Activated T-helper 2 cell treated with anti-CD3 and anti-CD28 coated beads, Interferon-gamma antibody, Interleukin-2, Interleukin-4, amounts not matched to agents 10 μg/mL and 5 μg/mL and 100 μg/mL, durations not matched to agents 14 hours and 24 hours and 36 hours (primary cell): ENCODE measurements around the gene DDX56. TPM values are rescaled to one million over a fixed set of nuclear protein-coding genes. Genes with fewer than 3 reads are reported as not detected.
A peak's percentile ranks its signal among the peaks of the same experiment; 100 is the strongest.
"Not testable (repeated sequence)": the region's sequence is repeated elsewhere in the genome, so short reads cannot be mapped to it uniquely, and the experiment has no call there.

ENCODE experiments used
- DNase-seq: peaks from one replicate; pipeline ENCODE4 v3.0.0; 2021; ENCODE audit warnings: low spot score
- H3K27ac Mint-ChIP-seq: one replicate; pipeline ENCODE4 v1.8.0; 2021; ENCODE audit warnings: mixed read lengths
- H3K27me3 Mint-ChIP-seq: one replicate; pipeline ENCODE4 v1.8.0; 2021; ENCODE audit warnings: low read depth, mixed read lengths
- H3K36me3 Mint-ChIP-seq: one replicate; pipeline ENCODE4 v1.8.0; 2021; ENCODE audit warnings: low read depth, mixed read lengths
- H3K4me1 Mint-ChIP-seq: one replicate; pipeline ENCODE4 v1.8.0; 2021; ENCODE audit warnings: low read depth, mixed read lengths
- H3K4me3 Mint-ChIP-seq: one replicate; pipeline ENCODE4 v1.8.0; 2021; ENCODE audit warnings: low read depth, mild to moderate bottlenecking, moderate library complexity, mixed read lengths
- H3K9me3 Mint-ChIP-seq: one replicate; pipeline ENCODE4 v1.8.0; 2021; ENCODE audit warnings: mixed read lengths
- intact Hi-C: fragments of 100-400 bp; cut with micrococcal nuclease; formaldehyde crosslinking; loops from one replicate; pipeline ENCODE4 v1.15.1; 2023
- total RNA-seq: library from RNA; stranded (reverse); gene quantifications from 2 replicates; pipeline ENCODE4 v1.2.3, GENCODE V29; 2022

The DDX56 gene
- total RNA-seq, 1 donor from 2014 or later = 131 TPM

DNA sequence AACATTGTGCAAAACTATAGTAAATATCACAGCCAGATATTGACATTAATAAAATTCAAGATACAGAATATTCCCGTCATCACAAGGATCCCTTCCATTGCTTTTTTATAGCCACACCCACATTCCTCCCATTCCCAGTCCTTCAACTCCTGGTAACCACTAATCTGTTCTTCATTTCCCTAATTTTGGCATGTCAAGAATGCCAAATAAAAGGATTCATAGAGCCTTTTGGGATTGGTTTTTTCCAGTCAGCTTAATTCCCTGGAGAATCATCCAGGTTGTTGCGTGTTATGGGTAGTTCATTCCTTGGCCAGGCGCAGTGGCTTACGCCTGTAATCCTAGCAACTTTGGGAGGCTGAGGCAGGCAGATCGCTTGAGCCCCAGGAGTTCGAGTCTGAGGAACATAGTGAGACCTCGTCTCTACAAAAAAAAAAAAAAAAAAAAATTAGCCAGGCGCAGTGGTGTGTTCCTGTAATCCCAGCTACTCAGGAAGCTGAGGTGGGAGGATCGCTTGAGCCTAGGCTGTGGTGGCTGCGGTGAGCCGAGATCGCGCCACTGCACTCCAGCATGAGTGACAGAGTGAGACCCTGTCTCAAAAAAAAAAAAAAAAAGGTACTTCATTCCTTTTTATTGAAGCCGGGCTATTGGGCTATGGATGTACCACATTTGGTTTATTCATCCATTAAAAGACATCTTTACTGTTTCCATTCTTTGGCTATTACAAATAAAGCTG is 35.4 kb upstream of the DDX56 start:
- Mint-ChIP-seq H3K27ac (no peak overlapping the region), H3K9me3 (no peaks in the 10 kb centered on the region), H3K4me3 (peak overlapping the region; percentile 21), H3K27me3 (peaks cover under 1% of the 10 kb centered on the region), H3K4me1 (peaks cover 28% of the 10 kb centered on the region), H3K36me3 (peaks cover 11% of the 10 kb centered on the region)
- DNase-seq = no peak
- intact Hi-C loops = no loop called here

DNA sequence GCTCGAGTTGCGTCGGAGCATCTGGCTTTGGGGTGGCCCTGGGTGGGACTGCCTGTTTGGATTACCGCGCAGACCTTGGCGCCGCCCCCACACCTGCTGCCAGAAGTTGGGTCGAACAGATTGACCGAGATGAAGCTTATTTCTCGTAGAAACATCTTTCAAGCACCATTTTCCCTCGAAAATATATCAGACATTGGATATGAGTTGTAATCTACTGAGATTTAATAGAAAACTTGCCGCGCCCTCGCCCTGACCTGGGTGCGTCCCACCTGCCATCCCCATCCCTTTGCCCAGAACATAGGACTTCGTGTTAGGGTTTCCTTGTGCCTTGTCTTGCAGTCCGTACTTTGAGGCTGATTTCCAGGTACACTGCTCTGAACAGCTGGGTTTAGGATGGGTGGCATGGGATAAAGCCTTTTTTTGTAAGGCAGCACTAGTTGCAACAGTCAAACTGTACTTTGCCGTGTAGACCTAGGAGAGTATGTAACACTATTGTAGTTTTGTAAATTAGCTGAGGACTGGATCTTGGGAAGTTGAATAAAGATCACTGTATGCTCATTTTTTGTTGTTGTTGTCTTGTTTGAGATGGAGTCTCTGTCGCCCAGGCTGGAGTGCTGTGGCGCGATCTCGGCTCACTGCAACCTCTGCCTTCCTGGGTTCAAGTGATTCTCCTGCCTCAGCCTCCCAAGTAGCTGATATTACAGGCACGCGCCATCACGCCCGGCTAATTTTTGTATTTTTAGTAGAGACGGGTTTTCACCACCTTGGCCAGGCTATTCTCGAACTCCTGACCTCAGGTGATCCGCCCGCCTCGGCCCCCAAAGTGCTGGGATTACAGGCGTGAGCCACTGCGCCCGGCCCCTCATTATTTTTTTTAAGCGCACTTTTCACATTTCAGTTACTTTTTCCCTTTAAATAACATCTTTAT is 33.7 kb upstream of the DDX56 start:
- Mint-ChIP-seq H3K36me3 (peaks cover 10% of the 10 kb centered on the region), H3K27ac (peak overlapping the region; percentile 100), H3K27me3 (peaks cover 5% of the 10 kb centered on the region), H3K4me1 (peaks cover 28% of the 10 kb centered on the region), H3K4me3 (peak overlapping the region; percentile 99), H3K9me3 (no peaks in the 10 kb centered on the region)
- intact Hi-C loops = loop anchor here (2.0 kb wide), 1 partner anchor 17 kb away; no protein-coding TSS in a partner anchor
- no peak for DNase-seq

DNA sequence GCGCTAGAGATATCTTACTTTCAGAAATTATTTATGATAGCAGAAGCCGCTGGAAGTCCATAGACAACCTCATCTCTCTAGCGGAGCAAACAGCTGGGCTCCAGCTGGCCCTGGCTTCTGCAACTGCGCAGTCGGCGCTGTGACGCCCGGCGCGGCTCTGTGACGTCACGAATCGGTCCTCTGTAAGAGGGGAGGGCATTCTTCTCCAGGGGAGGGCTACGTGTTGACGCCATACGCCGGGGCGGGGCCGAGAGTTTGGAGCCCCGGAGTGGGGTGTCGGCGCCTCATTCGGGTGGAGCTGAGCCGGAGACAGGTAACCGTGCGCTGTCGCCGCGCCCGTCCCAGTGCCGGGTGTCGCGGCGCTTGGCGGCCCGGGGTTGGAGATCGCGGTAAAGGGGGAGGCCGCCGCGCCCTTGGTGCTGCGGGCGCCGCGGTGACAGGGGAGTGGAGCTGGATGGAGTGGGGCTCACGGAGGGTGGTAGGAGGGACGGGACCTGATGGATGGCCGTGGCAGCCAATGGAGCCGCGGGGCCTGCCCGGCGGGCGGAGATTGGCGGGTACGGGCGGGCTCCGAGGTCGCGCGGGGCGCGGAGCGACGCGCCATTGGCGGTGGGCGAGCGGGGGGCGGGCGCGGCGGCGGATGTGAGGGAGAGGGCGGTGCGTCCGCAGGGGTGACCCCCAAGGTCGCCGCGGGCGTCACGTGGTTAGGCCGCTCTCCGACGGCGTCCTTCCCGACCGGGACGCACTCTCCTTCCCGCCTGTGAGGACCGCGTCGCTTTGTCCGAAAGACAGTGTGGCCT is 32.8 kb upstream of the DDX56 start, which contains the start of gene OGDH:
Gene OGDH (plus strand): TSS at position 287 of the 800 bp plus-strand sequence. CDS start 17,717 bp downstream, outside the sequence.
- Mint-ChIP-seq H3K36me3 (peaks cover 10% of the 10 kb centered on the region), H3K27me3 (peaks cover 5% of the 10 kb centered on the region), H3K9me3 (no peaks in the 10 kb centered on the region), H3K4me1 (peaks cover 23% of the 10 kb centered on the region), H3K27ac (peak within 1 kb of the TSS; percentile 100), H3K4me3 (peak within 1 kb of the TSS; percentile 99)
- intact Hi-C loops = loop anchor here (1.0 to 2.0 kb wide), 6 partner anchors 11 to 242 kb away; partner anchors contain the start of genes H2AZ2, TMED4 and ZMIZ2
- DNase-seq = peak; percentile 98

DNA sequence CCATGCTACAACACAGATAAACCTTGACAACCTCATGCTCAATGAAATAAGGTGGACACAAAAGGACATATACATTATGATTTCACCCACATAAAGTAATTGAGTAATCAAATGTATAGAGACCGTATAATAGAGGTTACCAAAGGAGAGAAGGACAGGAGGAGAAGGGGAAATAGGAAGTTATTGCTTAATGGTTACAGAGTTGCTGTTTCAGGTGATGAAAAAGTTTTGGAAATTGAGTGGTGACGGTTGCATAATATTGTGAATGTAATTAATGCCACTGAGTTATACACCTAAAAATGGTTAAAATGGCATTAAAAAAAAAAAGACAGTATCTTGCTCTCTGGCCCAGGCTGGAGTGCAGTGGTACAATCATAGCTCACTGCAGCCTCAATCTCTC is 31.2 kb upstream of the DDX56 start:
- Mint-ChIP-seq H3K4me1 (peaks cover 21% of the 10 kb centered on the region), H3K27ac (peak overlapping the region; percentile 25), H3K27me3 (peaks cover 17% of the 10 kb centered on the region), H3K4me3 (no peak overlapping the region), H3K36me3 (peaks cover 10% of the 10 kb centered on the region), H3K9me3 (no peaks in the 10 kb centered on the region)
- no peak for DNase-seq
- intact Hi-C loops = no loop called here

DNA sequence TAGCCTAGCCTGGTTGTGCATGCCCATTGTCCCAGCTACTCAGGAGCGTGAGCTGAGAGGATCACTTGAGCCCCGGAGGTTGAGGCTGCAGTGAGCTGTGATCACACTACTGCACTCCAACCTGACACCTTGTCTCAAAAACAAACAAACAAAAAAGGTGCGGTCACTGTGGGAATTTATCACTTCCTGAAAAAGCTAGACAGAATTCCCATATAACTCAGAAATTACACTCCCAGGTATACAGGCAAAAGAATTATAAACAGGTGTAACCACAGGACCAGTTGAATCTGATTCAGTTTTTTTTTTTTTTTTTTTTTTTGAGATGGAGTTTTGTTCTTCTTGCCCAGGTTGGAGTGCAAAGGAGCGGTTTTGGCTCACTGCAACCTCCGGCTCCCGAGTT is 29.5 kb upstream of the DDX56 start:
- Mint-ChIP-seq H3K27ac (no peak overlapping the region), H3K4me1 (peaks cover 17% of the 10 kb centered on the region), H3K9me3 (no peaks in the 10 kb centered on the region), H3K27me3 (peaks cover 22% of the 10 kb centered on the region), H3K36me3 (peaks cover 10% of the 10 kb centered on the region), H3K4me3 (no peak overlapping the region)
- DNase-seq = no peak
- intact Hi-C loops = no loop called here

- Mint-ChIP-seq H3K4me3 (no peak overlapping the region), H3K9me3 (no peaks in the 10 kb centered on the region), H3K27ac (no peak overlapping the region), H3K36me3 (peaks cover 7% of the 10 kb centered on the region), H3K4me1 (peaks cover 14% of the 10 kb centered on the region), H3K27me3 (peaks cover 22% of the 10 kb centered on the region)
- intact Hi-C loops = no loop called here
- no peak for DNase-seq
Observed at GRCh38 chr7:44602576-44602910, 28.8 kb upstream of the DDX56 start.

DNA sequence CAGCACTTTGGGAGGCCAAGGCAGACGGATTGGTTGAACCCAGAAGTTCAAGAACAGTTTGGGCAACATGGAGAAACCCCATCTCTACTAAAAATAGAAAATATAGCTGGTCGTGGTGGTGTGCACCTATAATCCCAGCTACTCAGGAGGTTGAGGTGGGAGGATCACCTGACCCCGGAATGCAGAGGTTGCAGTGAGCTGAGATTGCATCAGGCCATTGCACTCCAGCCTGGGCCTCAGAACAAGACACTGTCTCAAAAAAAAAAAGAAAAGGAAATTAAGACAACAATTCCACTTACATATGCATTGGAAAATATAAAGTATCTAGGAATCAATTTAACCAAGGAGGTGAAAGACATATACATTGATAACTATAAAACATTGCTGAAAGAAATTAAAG is 25.5 kb upstream of the DDX56 start:
- no peaks in the 10 kb centered on the region for H3K36me3 Mint-ChIP-seq
- no peak overlapping the region for H3K27ac Mint-ChIP-seq
- DNase-seq = no peak
- H3K4me3 Mint-ChIP-seq = no peak overlapping the region
- peaks cover 25% of the 10 kb centered on the region for H3K27me3 Mint-ChIP-seq
- intact Hi-C loops = no loop called here
- H3K9me3 Mint-ChIP-seq = no peaks in the 10 kb centered on the region
- peaks cover 2% of the 10 kb centered on the region for H3K4me1 Mint-ChIP-seq

GRCh38 chr7:44597181-44597580 is 23.5 kb upstream of the DDX56 start:
- H3K27me3 Mint-ChIP-seq = peaks cover 29% of the 10 kb centered on the region
- H3K4me1 Mint-ChIP-seq, H3K36me3 Mint-ChIP-seq, H3K4me3 Mint-ChIP-seq, DNase-seq, intact Hi-C loops, H3K9me3 Mint-ChIP-seq, H3K27ac Mint-ChIP-seq: not testable (repeated sequence)

- Mint-ChIP-seq H3K36me3 (no peaks in the 10 kb centered on the region), H3K9me3 (no peaks in the 10 kb centered on the region), H3K27me3 (peaks cover 25% of the 10 kb centered on the region), H3K4me1 (peaks cover 2% of the 10 kb centered on the region), H3K4me3 (no peak overlapping the region), H3K27ac (no peak overlapping the region)
- intact Hi-C loops = no loop called here
- DNase-seq = no peak
Observed at GRCh38 chr7:44595934-44596635, 22.4 kb upstream of the DDX56 start.

DNA sequence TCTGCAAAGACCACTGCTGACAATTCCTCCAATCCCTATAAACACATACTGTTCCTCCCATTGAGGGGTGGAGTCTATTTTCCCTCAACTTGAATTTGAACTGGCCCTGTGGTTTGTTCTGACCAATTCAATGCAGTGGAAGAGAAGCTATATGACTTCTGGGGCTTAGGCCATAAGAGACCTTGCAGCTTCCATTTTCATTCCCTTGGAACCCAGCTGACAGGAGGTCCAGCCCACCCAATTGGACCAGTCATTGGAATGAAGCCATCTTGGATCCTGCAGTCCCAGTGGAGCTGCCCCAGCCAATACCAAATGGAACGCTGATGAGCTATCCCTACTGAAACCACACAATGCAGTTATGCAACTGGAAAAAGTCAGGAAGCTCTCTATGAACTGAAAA is 17.2 kb upstream of the DDX56 start:
- Mint-ChIP-seq H3K4me1 (peaks cover 10% of the 10 kb centered on the region), H3K36me3 (no peaks in the 10 kb centered on the region), H3K9me3 (no peaks in the 10 kb centered on the region), H3K4me3 (no peak overlapping the region), H3K27ac (no peak overlapping the region), H3K27me3 (peaks cover 12% of the 10 kb centered on the region)
- intact Hi-C loops = no loop called here
- no peak for DNase-seq

GRCh38 chr7:44587843-44588711 is 14.4 kb upstream of the DDX56 start:
- H3K36me3 Mint-ChIP-seq = no peaks in the 10 kb centered on the region
- H3K4me1 Mint-ChIP-seq = peaks cover 12% of the 10 kb centered on the region
- H3K27me3 Mint-ChIP-seq = peaks cover 3% of the 10 kb centered on the region
- DNase-seq = peak; percentile 35
- intact Hi-C loops = loop anchor here (1.0 to 10.0 kb wide), 2 partner anchors 260 to 397 kb away; partner anchors contain the start of gene H2AZ2
- H3K4me3 Mint-ChIP-seq = no peak overlapping the region
- H3K27ac Mint-ChIP-seq = no peak overlapping the region
- no peaks in the 10 kb centered on the region for H3K9me3 Mint-ChIP-seq
